Right lobe of liver (tissue), 6 donors: ENCODE results near the gene SLC33A1. TPM values are rescaled to one million over a fixed set of nuclear protein-coding genes. Genes with fewer than 3 reads are reported as not detected.
"Not testable (repeated sequence)": the region's sequence is repeated elsewhere in the genome, so short reads cannot be mapped to it uniquely, and the experiment has no call there.

Experiments
- ATAC-seq, 4 donors: fragments of 200-7000 bp; cut with Tn5 transposase; one replicate each; pipeline ENCODE4 v1.9.1; 2020; ENCODE audit warnings: mild to moderate bottlenecking in 4 of 4, moderate library complexity in 4 of 4
- DNase-seq, 3 donors: peaks; one replicate each; pipeline ENCODE4 v3.0.0-alpha.2; 2020
- H3K27ac ChIP-seq, 3 donors: fragments of 200-600 bp; one replicate each; pipeline ENCODE4 v1.8.0; 2022
- H3K27me3 ChIP-seq, 2 donors: fragments of 200-600 bp; one replicate each; pipeline ENCODE4 v1.8.0; 2022
- H3K36me3 ChIP-seq, 4 donors: fragments of 200-600 bp; sonication (generic) in 1 of 4; one replicate each; pipeline versions ENCODE4 v1.5.1 to v1.8.0; 2017 to 2022; ENCODE audit warnings: control low read depth in 1 of 4
- H3K4me1 ChIP-seq, 4 donors: fragments of 200-600 bp; sonication (generic) in 1 of 4; one replicate each; pipeline versions ENCODE4 v1.5.1 to v1.8.0; 2017 to 2022; ENCODE audit warnings: control low read depth in 1 of 4
- H3K4me3 ChIP-seq, 3 donors: fragments of 200-600 bp; one replicate each; pipeline ENCODE4 v1.8.0; 2022
- H3K9me3 ChIP-seq, 4 donors: fragments of 200-600 bp; sonication (generic) in 1 of 4; one replicate each; pipeline versions ENCODE4 v1.5.1 to v1.8.0; 2017 to 2022; ENCODE audit warnings: control low read depth in 1 of 4
- POLR2A ChIP-seq: fragments of 450-650 bp; IDR thresholded peaks from one replicate; pipeline ENCODE4 v1.6.1; 2017; ENCODE audit warnings: antibody characterized with exemption, mild to moderate bottlenecking
- WGBS: methylation state at CpG from one replicate; pipeline ENCODE4 v1.1.6; 2018; ENCODE audit warnings: low coverage, low lambda C conversion rate; ENCODE audit not compliant: insufficient coverage; ENCODE audit errors: missing lambda C conversion rate; 5-methylcytosine and 5-hydroxymethylcytosine counted together
- intact Hi-C, 2 donors: fragments of 100-400 bp; cut with DNase I; formaldehyde crosslinking; loops; one replicate each; pipeline versions ENCODE4 v1.11.2 to v1.14.1; 2022
- total RNA-seq, 6 experiments: library from RNA; depleted of rRNA in 2 of 6; stranded (reverse); fragments of >200 nt in 2 of 6; fragmentation: NEBNext Ultra II Directional in 3 of 6; extraction: Animal tissue kit (Norgen Biotek cat#: 25700) in 3 of 6; gene quantifications; one replicate each; pipeline versions ENCODE4 v1.1.0 to v1.2.4, GENCODE V29; 2016 to 2023
- TF ChIP-seq, protein P1 (sequence below), 4 donors: fragments of 200-600 bp in 3 of 4; fragments of 450-650 bp in 1 of 4; IDR thresholded peaks; one replicate each; pipeline versions ENCODE4 v1.5.1 to v1.8.0; 2016 to 2022; ENCODE audit warnings: antibody characterized with exemption in 4 of 4, mild to moderate bottlenecking in 2 of 4
- donor health status: DM: no; HTN: yes; CAD: no.
- donor health status: DM: no; HTN: no; CAD: no.
- donor health status: DM: no; HTN: no; CAD: no.
- donor health status: DM: no; HTN: yes; CAD: no.
- donor health status: DM: no; HTN: yes; CAD: no.

SLC33A1 gene
- total RNA-seq, 6 experiments from 2014 or later, result 31.9 to 43.1 (median 34.2) TPM

DNA sequence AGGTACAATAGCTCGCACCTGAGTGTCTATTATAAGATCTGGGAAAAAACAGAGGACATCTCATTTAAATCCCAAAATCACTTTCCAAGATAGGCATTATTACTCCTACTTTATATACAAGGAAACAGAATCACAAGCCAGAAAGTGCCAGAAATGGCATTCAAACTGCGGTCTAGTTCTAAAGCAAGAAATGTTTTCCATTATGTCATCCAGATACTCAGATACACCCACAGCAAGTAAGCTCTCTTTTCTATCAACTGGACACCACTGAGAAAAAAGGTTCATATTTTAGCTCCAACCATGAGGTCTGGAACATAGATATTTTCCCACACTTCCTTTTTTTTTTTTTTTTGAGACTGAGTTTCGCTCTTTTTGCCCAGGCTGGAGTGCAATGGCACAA, 8.1 kb downstream of the SLC33A1 start:
- ATAC-seq, result peak in 1 of 4 donors; percentile 17
- TF ChIP-seq, protein P1, sequence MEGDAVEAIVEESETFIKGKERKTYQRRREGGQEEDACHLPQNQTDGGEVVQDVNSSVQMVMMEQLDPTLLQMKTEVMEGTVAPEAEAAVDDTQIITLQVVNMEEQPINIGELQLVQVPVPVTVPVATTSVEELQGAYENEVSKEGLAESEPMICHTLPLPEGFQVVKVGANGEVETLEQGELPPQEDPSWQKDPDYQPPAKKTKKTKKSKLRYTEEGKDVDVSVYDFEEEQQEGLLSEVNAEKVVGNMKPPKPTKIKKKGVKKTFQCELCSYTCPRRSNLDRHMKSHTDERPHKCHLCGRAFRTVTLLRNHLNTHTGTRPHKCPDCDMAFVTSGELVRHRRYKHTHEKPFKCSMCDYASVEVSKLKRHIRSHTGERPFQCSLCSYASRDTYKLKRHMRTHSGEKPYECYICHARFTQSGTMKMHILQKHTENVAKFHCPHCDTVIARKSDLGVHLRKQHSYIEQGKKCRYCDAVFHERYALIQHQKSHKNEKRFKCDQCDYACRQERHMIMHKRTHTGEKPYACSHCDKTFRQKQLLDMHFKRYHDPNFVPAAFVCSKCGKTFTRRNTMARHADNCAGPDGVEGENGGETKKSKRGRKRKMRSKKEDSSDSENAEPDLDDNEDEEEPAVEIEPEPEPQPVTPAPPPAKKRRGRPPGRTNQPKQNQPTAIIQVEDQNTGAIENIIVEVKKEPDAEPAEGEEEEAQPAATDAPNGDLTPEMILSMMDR (IDR thresholded peaks at IDR 0.05), result no peak
- TF ChIP-seq POLR2A, result no peak
- H3K27me3 ChIP-seq, result no peaks in the 10 kb centered on the region
- H3K36me3 ChIP-seq, result no peaks in the 10 kb centered on the region
- no peak overlapping the region for H3K4me3 ChIP-seq
- intact Hi-C loops, result no loop called here
- no peak for DNase-seq
- no peaks in the 10 kb centered on the region for H3K9me3 ChIP-seq
- peaks cover 0 to 17% (median 6%) of the 10 kb centered on the region in 4 donors for H3K4me1 ChIP-seq
- 85% methylated on average over 2 of the region's 3 CpGs for WGBS
- no peak overlapping the region for H3K27ac ChIP-seq

DNA sequence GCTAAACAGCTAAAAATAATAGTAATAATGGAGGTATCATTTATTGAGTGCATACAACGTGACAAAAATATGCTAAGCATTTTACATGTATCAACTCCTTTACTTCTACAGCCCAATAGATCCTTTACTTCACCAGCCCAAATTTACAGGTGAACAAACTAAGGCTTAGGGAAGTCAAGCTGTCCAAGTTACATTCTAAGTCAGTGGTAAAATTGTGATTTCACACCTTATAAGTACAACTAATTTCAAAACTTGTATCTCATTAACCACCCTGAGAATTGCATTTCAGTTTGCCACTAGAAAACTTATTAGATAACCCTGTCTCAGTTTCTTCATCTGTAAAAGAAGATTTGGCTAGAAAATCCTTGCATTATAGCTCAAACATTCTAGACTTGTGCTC, 10.7 kb downstream of the SLC33A1 start:
- H3K27me3 ChIP-seq, result no peaks in the 10 kb centered on the region
- ATAC-seq (no peak), DNase-seq (no peak)
- intact Hi-C loops, result no loop called here
- no peaks in the 10 kb centered on the region for H3K9me3 ChIP-seq
- TF ChIP-seq, protein P1 (IDR thresholded peaks at IDR 0.05), result no peak
- TF ChIP-seq POLR2A, result no peak
- no peaks in the 10 kb centered on the region for H3K4me1 ChIP-seq
- no peaks in the 10 kb centered on the region for H3K36me3 ChIP-seq
- WGBS, result 100% methylated on average over 1 of the region's 1 CpG
- no peak overlapping the region for H3K4me3 ChIP-seq
- no peak overlapping the region for H3K27ac ChIP-seq

DNA sequence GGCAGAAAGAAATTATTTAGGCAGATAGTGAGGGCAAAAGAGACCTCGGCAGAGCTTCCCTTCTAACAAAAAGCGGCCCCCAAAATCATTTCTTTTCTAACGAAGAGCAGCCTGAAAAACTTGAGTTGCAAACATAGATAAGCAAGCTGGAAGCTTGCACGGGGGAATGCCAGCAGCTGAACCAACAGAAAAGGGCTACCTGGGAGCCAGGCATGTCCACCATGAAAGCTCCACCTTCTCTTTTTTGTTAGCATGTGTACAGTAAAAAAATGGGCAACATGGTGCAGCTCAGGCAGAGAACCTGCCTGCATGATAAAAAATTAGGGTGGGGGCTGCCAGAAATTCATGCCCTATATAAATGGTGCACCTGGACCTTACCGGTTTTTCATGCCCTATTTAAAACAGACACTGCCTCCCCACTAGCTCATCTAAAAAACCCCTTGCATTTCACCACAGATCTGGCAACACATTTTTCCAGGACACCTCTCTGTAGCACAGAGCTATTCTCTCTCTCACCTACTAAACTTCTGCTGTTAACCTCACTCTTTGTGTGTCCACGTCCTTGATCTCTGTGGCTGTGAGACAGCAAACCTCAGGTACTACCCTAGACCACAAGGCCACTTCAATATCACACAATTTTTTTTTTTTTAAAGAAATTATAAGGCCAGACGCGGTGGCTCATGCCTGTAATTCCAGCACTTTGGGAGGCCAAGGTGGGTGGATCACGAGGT, 18.7 kb downstream of the SLC33A1 start:
- WGBS, result 69% methylated on average over 6 of the region's 9 CpGs
- DNase-seq (no peak), ATAC-seq (no peak)
- no peak for TF ChIP-seq POLR2A
- TF ChIP-seq, protein P1 (IDR thresholded peaks at IDR 0.05), result no peak
- Histone ChIP-seq H3K36me3 (peaks cover 0 to 22% (median 5%) of the 10 kb centered on the region in 4 donors), H3K9me3 (no peaks in the 10 kb centered on the region), H3K4me1 (no peaks in the 10 kb centered on the region), H3K27me3 (no peaks in the 10 kb centered on the region), H3K27ac (no peak overlapping the region), H3K4me3 (no peak overlapping the region)
- intact Hi-C loops, result no loop called here

DNA sequence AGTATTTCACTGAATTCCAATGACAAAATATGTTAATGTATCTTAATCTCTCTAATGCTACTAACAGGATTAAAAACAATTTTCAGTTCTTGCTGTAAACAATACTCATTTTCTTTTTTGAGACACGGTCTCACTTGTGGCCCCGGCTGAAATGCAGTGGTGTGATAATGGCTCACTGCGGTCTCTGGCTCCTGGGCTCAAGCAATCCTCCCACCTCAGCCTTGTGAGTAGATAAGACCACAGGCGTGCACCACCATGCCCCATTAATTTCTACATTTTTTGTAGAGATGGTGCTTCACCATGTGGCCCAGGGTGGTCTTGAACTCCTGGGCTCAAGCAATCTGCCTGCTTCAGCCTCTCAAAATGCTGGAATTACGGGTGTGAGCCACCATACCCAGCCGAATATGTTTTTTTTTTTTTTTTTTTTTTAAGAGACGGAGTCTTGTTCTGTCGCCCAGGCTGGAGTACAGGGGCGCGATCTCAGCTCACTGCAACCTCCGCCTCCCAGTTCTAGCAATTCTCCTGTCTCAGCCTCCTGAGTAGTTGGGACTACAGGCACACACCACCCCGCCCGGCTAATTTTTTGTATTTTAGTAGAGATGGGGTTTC, 25.6 kb downstream of the SLC33A1 start:
- 95% methylated on average over 9 of the region's 13 CpGs for WGBS
- H3K27me3 ChIP-seq, intact Hi-C loops, ATAC-seq, DNase-seq, H3K4me3 ChIP-seq, H3K27ac ChIP-seq, H3K9me3 ChIP-seq, H3K4me1 ChIP-seq: not testable (repeated sequence)
- H3K36me3 ChIP-seq, result peaks cover 0 to 39% (median 7%) of the 10 kb centered on the region in 4 donors

DNA sequence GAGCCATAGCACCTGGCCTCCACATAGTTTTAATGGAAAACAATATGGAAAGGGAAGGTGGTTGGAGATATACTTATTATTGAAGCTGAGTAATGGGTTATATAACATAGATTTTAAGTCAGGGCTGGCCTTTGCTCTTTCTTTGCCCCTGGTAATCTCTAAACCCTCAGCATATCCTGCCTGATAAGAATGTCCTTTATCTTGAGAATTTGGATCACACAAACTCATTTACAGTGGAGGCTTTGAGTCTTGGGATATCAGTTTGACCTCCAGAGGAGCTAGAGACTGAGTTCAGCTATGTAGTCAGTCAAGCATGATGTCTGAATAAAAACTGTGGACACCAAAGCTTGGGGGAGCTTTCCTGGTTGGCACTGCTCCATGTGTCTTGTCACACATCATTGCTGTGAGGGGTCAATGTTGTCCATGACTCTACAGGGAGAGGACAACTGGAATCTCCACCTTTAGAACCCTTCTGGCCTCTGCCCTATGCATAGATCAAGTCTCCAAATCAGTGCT, 39.1 kb downstream of the SLC33A1 start:
- Histone ChIP-seq H3K36me3 (no peaks in the 10 kb centered on the region), H3K27me3 (no peaks in the 10 kb centered on the region), H3K9me3 (no peaks in the 10 kb centered on the region), H3K4me1 (no peaks in the 10 kb centered on the region), H3K27ac (no peak overlapping the region), H3K4me3 (no peak overlapping the region)
- TF ChIP-seq, protein P1 (IDR thresholded peaks at IDR 0.05), result no peak
- no peak for TF ChIP-seq POLR2A
- intact Hi-C loops, result no loop called here
- no peak for DNase-seq
- ATAC-seq, result peak in 1 of 4 donors; percentile 22

DNA sequence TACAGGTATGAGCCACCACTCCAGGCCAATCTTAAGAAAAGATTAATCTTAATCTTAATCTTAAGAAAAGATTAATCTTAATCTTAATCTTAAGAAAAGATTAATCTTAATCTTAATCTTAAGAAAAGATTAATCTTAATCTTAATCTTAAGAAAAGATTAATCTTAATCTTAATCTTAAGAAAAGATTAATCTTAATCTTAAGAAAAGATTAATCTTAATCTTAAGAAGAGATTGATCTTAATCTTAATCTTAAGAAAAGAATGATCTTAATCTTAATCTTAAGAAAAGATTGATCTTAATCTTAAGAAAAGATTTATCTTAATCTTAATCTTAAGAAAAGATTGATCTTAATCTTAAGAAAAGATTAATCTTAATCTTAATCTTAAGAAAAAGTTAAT, 41.0 kb downstream of the SLC33A1 start:
- H3K4me3 ChIP-seq, H3K4me1 ChIP-seq, H3K27ac ChIP-seq, ATAC-seq, H3K9me3 ChIP-seq, H3K36me3 ChIP-seq, intact Hi-C loops, H3K27me3 ChIP-seq, DNase-seq: not testable (repeated sequence)
